ENCODE data around the gene ADAMTS8.

Gene ADAMTS8

GRCh38 chr11:130428316-130429119, at the start of gene ADAMTS8:
Gene ADAMTS8, minus strand, starts transcription at chr11:130428609. Its CDS starts 323 bp downstream, at chr11:130428286.
- FAIRE-seq, result no peak

- no peak for FAIRE-seq
Measured at GRCh38 chr11:130477586-130478203, 49.3 kb upstream of the ADAMTS8 start.

DNA sequence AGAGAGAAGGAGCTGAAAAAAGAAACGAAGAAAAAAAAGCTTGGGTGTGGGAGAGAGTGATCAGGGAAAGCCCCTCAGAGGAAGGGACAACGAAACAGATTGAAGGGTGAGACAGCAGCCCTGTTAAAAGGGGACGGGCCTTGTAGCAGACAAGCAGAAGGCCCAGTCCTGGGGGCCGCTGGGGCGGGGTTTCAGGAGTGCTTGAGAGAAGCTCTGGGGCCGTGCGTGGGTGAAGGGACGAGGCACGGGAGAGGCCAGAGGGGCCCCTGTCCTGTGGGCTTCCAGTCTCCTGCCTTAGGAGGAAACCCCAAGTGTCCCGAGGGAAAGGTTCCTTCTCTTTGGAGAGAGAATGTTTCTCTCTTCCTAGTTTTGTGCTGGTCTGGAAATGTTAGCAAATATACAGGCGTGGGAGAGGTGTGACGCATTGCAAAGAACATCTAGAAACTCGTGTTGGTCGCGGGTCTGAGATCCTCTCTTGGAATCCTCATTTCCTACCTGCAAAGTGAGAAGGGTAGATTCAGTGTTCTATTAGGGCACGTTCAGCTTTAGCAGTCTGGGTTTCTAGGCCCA, 48.6 kb upstream of the ADAMTS8 start:
- FAIRE-seq, result no peak

GRCh38 chr11:130476200-130476921, 48.0 kb upstream of the ADAMTS8 start:
- FAIRE-seq, result no peak

DNA sequence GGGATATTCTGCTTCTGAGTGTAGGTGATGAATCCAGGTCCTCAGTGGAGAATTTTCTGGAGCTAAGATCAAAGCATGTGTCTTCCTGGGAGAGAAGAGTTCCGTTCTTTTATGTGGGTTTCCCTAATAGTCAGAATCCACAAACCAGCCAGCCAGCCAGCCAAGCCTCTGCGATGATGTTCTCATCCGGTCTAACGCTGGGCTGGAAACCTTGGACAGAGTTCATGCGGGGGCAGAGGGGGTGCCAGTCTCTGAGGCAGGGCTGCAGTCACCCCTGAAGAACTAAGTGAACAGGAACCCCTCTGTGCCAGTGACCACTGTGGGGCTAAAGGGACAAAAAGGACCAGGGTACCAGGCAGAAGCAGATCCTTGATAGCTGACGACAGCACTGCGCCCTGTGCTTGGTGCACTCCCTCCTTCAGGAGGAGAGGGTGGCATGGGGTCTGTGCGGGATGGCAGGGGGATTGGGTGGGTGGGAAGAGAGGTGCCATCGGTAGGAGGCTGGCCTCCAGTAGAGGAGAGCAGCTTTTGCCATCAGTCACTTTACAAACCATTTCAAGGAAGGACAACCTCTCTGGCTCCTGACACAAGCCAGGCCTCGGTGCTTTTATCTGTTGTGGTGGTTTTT, 47.1 kb upstream of the ADAMTS8 start:
- no peak for FAIRE-seq

- no peak for FAIRE-seq
Measured at GRCh38 chr11:130474637-130475400, 46.4 kb upstream of the ADAMTS8 start.

DNA sequence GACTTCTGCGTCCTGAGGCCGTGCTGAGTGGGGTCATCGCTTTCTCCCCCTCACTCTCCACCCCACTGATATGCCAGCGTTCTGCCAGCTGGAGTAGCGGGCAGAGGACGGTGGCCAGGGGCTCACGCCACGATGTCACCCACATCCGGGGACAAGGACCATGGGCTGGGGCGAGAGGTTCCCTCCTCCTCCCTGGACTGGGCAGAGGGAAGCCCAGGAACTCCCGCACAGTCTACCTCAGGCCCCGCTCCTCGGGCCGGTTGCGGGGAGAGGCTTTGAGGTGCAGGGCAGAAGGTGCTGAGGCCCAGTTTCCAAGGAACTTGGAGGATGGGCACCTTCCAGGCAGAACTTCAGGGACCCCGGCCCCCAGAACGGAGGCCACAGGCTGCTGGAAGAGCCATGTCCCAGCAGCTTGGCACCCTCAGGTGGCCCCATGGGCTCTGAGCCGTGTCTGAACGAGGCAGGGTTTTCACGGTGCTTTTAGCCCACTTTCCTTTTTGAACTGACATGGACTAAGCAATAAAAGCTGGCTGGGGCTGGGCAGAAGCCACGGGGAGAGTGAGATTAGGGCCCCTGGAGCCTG, 45.5 kb upstream of the ADAMTS8 start:
- no peak for FAIRE-seq

DNA sequence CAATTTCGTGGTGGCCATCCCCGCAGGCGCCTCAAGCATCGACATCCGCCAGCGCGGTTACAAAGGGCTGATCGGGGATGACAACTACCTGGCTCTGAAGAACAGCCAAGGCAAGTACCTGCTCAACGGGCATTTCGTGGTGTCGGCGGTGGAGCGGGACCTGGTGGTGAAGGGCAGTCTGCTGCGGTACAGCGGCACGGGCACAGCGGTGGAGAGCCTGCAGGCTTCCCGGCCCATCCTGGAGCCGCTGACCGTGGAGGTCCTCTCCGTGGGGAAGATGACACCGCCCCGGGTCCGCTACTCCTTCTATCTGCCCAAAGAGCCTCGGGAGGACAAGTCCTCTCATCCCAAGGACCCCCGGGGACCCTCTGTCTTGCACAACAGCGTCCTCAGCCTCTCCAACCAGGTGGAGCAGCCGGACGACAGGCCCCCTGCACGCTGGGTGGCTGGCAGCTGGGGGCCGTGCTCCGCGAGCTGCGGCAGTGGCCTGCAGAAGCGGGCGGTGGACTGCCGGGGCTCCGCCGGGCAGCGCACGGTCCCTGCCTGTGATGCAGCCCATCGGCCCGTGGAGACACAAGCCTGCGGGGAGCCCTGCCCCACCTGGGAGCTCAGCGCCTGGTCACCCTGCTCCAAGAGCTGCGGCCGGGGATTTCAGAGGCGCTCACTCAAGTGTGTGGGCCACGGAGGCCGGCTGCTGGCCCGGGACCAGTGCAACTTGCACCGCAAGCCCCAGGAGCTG, 44.8 kb upstream of the ADAMTS8 start:
- no peak for FAIRE-seq

DNA sequence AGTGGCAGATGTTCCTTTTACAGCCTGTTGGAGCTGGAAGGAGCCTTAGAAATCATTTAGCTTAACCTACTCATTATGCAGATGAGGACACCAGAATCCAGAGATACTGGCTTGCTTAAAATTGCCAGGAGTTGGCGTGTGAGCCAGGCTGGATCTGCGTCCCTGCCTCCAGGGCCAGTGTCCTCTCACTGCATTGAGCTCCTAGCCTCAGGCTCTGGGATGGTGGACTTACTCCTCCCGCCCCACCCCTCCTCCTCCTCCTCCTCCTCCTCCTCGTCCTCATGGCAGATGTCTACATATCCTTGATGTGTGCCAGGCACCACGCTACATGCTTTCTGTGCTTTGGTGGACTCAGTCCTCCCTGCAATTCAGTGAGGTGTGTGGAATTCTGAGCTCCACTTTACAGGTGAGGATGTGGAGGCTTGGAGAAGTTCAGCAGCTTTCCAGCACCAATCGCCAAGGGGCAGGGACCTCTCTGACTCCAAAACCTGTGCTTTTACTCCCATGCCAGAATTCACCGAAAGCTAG, 44.1 kb upstream of the ADAMTS8 start:
- FAIRE-seq, result no peak

DNA sequence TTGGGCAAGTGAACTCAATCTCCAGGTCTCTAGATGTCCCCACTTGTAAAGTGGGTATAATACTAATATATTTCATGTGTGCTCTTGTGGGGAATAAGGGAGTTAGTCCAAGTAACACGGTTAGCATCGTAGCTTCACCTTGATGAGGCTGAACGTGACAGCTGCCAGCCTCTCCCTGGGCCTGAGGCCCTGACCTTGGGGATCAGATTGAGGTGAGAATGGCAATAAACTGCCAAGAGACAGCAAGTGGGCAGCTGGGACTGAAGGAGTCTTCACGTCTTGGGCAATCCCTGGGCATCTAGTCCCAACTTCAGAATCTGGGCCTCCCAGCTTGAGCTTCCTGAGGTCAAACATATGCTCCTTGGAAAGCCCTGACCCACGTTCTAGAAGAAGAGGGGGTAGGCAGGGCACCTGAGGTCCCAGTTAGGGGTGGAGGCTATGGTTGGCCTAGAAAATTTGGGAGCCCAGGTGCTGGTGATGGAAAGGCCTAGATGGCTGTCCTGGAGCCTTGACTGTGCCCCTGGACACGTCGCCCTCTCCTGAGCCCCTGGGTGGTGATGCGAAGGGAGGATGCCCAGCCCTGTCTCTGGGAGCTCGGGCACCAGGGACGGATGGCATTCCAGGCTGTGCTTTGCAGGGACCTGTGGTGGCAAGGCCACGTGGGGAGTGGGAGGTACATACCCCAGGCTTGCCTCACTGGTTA, 43.5 kb upstream of the ADAMTS8 start:
- no peak for FAIRE-seq

GRCh38 chr11:130470832-130471706, 42.7 kb upstream of the ADAMTS8 start:
- no peak for FAIRE-seq

- no peak for FAIRE-seq
Measured at GRCh38 chr11:130469181-130469580, 40.8 kb upstream of the ADAMTS8 start.

GRCh38 chr11:130467116-130467900, 38.9 kb upstream of the ADAMTS8 start:
- FAIRE-seq, result no peak

- FAIRE-seq, result no peak
Measured at GRCh38 chr11:130465263-130465662, 36.9 kb upstream of the ADAMTS8 start.

GRCh38 chr11:130464291-130464812, 35.9 kb upstream of the ADAMTS8 start:
- FAIRE-seq, result no peak

- no peak for FAIRE-seq
Measured at GRCh38 chr11:130462931-130463330, 34.5 kb upstream of the ADAMTS8 start.

DNA sequence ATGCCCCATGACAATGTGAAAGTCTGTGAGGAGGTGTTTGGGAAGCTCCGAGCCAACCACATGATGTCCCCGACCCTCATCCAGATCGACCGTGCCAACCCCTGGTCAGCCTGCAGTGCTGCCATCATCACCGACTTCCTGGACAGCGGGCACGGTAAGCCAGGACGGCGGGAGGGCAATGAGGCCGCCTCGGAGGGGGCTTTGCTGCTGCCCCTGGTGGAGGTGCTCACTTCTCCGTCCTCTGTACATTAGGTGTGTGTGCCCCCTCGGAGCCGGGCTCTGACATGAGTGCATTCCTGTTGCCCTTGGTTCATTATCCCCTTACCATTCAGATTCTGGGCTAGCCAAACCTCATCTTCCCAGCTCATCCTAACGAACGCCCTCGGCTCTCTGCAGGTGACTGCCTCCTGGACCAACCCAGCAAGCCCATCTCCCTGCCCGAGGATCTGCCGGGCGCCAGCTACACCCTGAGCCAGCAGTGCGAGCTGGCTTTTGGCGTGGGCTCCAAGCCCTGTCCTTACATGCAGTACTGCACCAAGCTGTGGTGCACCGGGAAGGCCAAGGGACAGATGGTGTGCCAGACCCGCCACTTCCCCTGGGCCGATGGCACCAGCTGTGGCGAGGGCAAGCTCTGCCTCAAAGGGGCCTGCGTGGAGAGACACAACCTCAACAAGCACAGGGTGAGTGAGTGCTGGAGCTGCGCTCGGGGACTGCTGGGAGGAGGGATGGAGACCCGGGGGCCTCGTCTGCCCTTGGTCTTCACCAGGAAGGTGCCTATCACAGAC, 33.9 kb upstream of the ADAMTS8 start:
- no peak for FAIRE-seq
